Measurements from ENCODE around the gene TNRC6B. TPM values are rescaled to one million over a fixed set of nuclear protein-coding genes. Genes with fewer than 3 reads are reported as not detected.

The TNRC6B gene
- total RNA-seq: 10 to 100 TPM; 16.3 to 19.3 TPM

GRCh38 chr22:40177738-40178416 is at the start of gene TNRC6B:
TSS of gene TNRC6B (plus strand) at chr22:40177925. CDS start at chr22:40178136, 211 bp downstream.

GRCh38 chr22:40346185-40347118 is 168.7 kb downstream of the TNRC6B start, which contains the start of gene ADSL:
TSS of gene ADSL (plus strand) at chr22:40346500. CDS start at chr22:40346559, 59 bp downstream.

Other genes starting within 250 kb of the TNRC6B start
- gene TMA7B, start 217.5 kb upstream of the TNRC6B start, total RNA-seq: not detected
- gene FAM83F, start 183.0 kb upstream of the TNRC6B start, total RNA-seq: under 1 TPM; 0.69 to 1.00 TPM
- 100 to 1,000 TPM; 112 to 159 TPM for gene ADSL, start 168.6 kb downstream of the TNRC6B start, total RNA-seq
- gene SGSM3, start 192.7 kb downstream of the TNRC6B start, total RNA-seq: 10 to 100 TPM; 76.4 to 89.6 TPM